ENCODE data around the gene CDH4.
A peak's percentile ranks its signal among the peaks of the same experiment; 100 is the strongest.
"Not testable (repeated sequence)": the region's sequence is repeated elsewhere in the genome, so short reads cannot be mapped to it uniquely, and the experiment has no call there.

CDH4 gene

GRCh38 chr20:61978491-61978890 lies 726.4 kb downstream of the CDH4 start:
- POLR2A ChIA-PET (ENCODE audit: low non-redundant PET): no interaction called here
- CTCF ChIA-PET: no interaction called here
- TF ChIP-seq CTCF (conservative IDR thresholded peaks at IDR 0.05; ENCODE audit: low read depth): no peak
- H3K27ac ChIP-seq: no peak overlapping the region
- DNase-seq (ENCODE audit: low spot score): no peak

- no peak for TF ChIP-seq CTCF (conservative IDR thresholded peaks at IDR 0.05; ENCODE audit: low read depth)
- H3K27ac ChIP-seq: no peak overlapping the region
- ChIA-PET CTCF (no interaction called here), POLR2A (ENCODE audit: low non-redundant PET) (no interaction called here)
- DNase-seq (ENCODE audit: low spot score): no peak
These were observed 727.0 kb downstream of the CDH4 start for GRCh38 chr20:61979090-61979489.

- H3K27ac ChIP-seq: no peak overlapping the region
- POLR2A ChIA-PET (ENCODE audit: low non-redundant PET): no interaction called here
- CTCF ChIA-PET: interaction anchor here (0.6 kb wide), 1 partner anchor 180 kb away, joined by 4 read pairs; no protein-coding TSS in a partner anchor
- no peak for DNase-seq (ENCODE audit: low spot score)
- no peak for TF ChIP-seq CTCF (conservative IDR thresholded peaks at IDR 0.05; ENCODE audit: low read depth)
These were observed 727.9 kb downstream of the CDH4 start for GRCh38 chr20:61979701-61980635.

- DNase-seq (ENCODE audit: low spot score): peak; percentile 56
- TF ChIP-seq CTCF (conservative IDR thresholded peaks at IDR 0.05; ENCODE audit: low read depth): peak; percentile 86
- ChIA-PET POLR2A (ENCODE audit: low non-redundant PET) (no interaction called here), CTCF (interaction anchor here (0.6 kb wide), 1 partner anchor 179 kb away, joined by 4 read pairs; no protein-coding TSS in a partner anchor)
- 0 out of 2 replicates have a peak overlapping the region, but pooled peaks have one; percentile 0 for H3K27ac ChIP-seq
These were observed 728.9 kb downstream of the CDH4 start for GRCh38 chr20:61980647-61981583.

GRCh38 chr20:61981691-61982090 lies 729.6 kb downstream of the CDH4 start:
- DNase-seq (ENCODE audit: low spot score); H3K27ac ChIP-seq; CTCF ChIA-PET; POLR2A ChIA-PET (ENCODE audit: low non-redundant PET): not testable (repeated sequence)

GRCh38 chr20:61982191-61982950 lies 730.3 kb downstream of the CDH4 start:
- ChIA-PET POLR2A (ENCODE audit: low non-redundant PET) (no interaction called here), CTCF (no interaction called here)
- TF ChIP-seq CTCF (conservative IDR thresholded peaks at IDR 0.05; ENCODE audit: low read depth): no peak
- DNase-seq (ENCODE audit: low spot score): no peak
- H3K27ac ChIP-seq: peak overlapping the region; percentile 29; the same call in 1 of the 2 replicates
